HG03095 (cell line): ENCODE results near the gene IFT122.

ENCODE experiments used
- ATAC-seq: cut with Tn5 transposase; IDR thresholded peaks from one replicate; pipeline ENCODE4 v1.9.1; 2021; ENCODE audit warnings: moderate library complexity; ENCODE audit not compliant: unreplicated experiment

IFT122 gene

GRCh38 chr3:129554356-129555152 lies 114.5 kb downstream of the IFT122 start:
- no peak for ATAC-seq

- ATAC-seq, result no peak
Measured at GRCh38 chr3:129555153-129555550, 115.1 kb downstream of the IFT122 start.

GRCh38 chr3:129555616-129556357 lies 115.8 kb downstream of the IFT122 start:
- no peak for ATAC-seq

- no peak for ATAC-seq
Measured at GRCh38 chr3:129556358-129556695, 116.3 kb downstream of the IFT122 start.

GRCh38 chr3:129556890-129557547 lies 117.0 kb downstream of the IFT122 start:
- ATAC-seq, result no peak

- no peak for ATAC-seq
Measured at GRCh38 chr3:129557548-129557894, 117.5 kb downstream of the IFT122 start.

- no peak for ATAC-seq
Measured at GRCh38 chr3:129558081-129558771, 118.2 kb downstream of the IFT122 start.

- ATAC-seq, result no peak
Measured at GRCh38 chr3:129558772-129559564, 118.9 kb downstream of the IFT122 start.

GRCh38 chr3:129559565-129560079 lies 119.6 kb downstream of the IFT122 start:
- ATAC-seq, result no peak

GRCh38 chr3:129560269-129560787 lies 120.3 kb downstream of the IFT122 start:
- ATAC-seq, result no peak

GRCh38 chr3:129560911-129561594 lies 121.0 kb downstream of the IFT122 start:
- no peak for ATAC-seq

- ATAC-seq, result no peak
Measured at GRCh38 chr3:129561619-129562248, 121.7 kb downstream of the IFT122 start.

GRCh38 chr3:129562803-129563202 lies 122.8 kb downstream of the IFT122 start:
- ATAC-seq, result no peak

GRCh38 chr3:129563332-129563731 lies 123.3 kb downstream of the IFT122 start:
- ATAC-seq, result no peak

GRCh38 chr3:129563850-129564535 lies 124.0 kb downstream of the IFT122 start:
- no peak for ATAC-seq

- ATAC-seq, result no peak
Measured at GRCh38 chr3:129564981-129565644, 125.1 kb downstream of the IFT122 start.

- ATAC-seq, result no peak
Measured at GRCh38 chr3:129565902-129566301, 125.9 kb downstream of the IFT122 start.

- ATAC-seq, result no peak
Measured at GRCh38 chr3:129567176-129567705, 127.2 kb downstream of the IFT122 start.
